Stimulated activated CD4-positive, alpha-beta T cell treated with anti-CD3 and anti-CD28 coated beads, Interleukin-1b, Interleukin-23, amount 100 ng/mL, for 48 hours (primary cell): ENCODE results near the gene ZNF530.

Experiments used
- DNase-seq: peaks from one replicate; pipeline ENCODE4 v3.0.0-alpha.2; 2020

The ZNF530 gene

DNA sequence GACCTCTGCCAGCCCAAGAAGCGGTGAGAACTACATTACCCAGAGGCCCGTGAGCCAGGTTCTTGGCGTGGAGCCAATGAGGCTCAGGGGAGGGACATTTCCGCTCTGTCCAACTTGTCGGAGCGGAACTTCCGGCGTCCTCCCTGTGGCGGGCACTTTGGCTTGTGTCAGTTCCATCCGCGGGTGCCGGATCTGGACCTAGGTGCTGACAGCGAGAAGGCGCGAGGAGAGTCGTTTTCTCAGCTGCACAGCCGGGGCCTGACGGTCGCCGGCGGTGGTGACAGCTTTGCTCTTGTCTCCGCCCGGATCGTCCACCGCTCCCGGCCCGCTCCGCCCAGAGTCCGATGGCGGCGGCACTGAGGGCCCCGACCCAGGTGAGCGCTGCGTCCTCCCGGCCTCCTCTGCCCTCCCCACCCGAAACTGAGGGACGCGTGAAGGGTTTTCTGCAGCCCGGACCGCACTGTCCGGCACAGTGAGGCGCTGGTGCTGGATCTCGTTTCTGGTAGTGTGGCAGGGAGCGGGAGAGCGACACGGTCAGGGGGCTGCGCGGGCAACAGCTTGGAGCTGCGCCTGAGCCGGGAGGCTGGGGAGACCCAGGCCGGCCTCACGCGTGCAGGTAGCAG, at the start of gene ZNF530:
ZNF530 (plus strand) TSS at position 125 of the 623 bp plus-strand sequence. CDS start 4,461 bp downstream, outside the sequence.
- DNase-seq = peak; percentile 90

- no peak for DNase-seq
Measured at GRCh38 chr19:57552432-57552831, 47.3 kb upstream of the ZNF530 start.

GRCh38 chr19:57557659-57558058, 42.0 kb upstream of the ZNF530 start:
- DNase-seq = no peak

GRCh38 chr19:57558525-57558924, 41.2 kb upstream of the ZNF530 start:
- no peak for DNase-seq

DNA sequence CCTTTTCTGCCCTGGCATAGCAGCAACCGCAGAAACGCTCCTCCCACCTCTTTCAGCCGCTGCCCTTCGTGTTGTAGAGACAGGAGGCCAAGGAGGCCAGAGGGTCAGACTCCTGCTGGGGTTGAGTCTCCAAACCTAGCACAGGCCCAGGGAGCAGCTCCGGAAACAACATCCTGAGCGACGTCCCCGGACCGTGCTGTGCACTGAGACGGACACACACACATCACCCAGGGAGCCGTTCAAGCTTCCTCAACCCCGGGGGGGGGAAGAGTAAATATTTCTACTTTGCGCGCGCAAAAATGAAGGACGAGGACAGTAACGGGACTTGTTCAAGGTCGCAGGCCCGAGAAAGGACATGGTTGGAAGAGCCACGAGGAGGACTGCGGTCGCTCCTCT, 40.7 kb upstream of the ZNF530 start:
- peak; percentile 5 for DNase-seq

DNA sequence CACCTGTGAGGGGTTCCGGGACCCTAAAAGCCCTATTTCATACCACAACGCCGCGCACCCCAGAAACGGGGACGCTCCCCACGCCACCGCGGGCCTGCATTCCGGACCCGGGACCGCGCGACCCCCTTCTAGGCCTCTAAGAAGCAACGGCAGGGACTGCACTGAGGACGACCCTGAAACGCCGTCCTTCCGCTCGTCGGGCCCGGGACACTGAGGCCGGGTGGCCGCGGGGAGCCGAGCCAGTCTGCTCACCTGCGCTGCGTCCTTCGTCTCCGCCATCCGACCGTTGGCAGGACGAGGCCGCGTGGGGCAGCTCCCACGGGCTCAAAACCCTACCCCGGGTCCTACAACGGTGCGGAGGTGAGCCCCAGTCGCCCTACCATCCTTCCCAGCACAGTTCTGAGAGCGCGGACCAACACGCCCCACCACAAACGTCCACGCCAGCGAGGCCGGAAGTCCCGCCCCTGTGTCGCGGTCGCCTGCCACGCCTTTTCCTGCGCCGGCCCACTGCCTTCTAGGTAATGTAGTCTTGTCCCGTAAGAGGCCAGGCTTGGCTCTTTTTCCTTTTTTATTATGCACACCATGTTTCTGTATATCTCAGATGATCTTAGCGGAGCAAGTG, 40.2 kb upstream of the ZNF530 start, which contains the start of gene ZNF550:
ZNF550 (minus strand) TSS at position 460 of the 622 bp plus-strand sequence; CDS start at position 279, 181 bp downstream.
- peak; percentile 86 for DNase-seq

DNA sequence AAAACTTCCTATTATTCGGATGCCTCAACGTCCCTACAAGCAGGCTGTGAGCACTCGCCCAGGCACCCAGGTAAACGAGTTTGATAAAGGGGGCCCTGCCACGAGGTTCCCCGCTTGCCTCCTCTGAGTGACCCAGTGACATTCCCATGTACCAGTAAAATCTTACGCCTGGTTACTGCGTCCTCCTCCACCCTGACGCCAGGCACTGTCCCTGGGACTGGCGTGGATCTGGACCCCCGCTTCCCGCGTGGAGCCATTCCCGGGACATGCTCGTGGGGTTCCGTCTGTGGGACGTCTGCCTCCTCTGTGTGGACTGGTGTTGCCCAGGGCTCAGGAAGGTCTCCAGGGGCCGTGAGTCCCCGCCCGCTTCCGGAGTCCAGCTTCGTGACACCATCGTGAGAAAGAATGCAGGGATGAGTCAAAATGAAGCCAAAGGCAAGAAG, 39.6 kb upstream of the ZNF530 start:
- no peak for DNase-seq

DNA sequence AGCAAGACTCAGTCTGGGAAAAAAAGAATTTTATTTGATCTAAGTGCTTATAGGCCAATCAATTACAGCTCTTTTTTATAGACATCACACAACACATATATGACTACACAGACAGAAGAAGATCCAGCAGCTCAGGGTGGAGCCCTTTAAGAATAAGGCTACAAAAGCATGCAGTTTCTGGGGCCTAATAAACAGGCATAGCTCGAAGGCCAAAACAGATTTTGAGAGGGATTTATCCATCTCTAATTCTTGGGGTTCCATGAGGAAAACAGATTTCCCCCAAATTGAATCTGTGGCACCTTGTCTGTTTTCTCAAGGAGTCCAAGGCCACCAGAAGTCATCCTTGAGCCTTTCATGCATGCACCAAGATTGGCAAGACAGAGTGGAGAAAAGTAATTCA, 36.1 kb upstream of the ZNF530 start:
- DNase-seq = no peak

DNA sequence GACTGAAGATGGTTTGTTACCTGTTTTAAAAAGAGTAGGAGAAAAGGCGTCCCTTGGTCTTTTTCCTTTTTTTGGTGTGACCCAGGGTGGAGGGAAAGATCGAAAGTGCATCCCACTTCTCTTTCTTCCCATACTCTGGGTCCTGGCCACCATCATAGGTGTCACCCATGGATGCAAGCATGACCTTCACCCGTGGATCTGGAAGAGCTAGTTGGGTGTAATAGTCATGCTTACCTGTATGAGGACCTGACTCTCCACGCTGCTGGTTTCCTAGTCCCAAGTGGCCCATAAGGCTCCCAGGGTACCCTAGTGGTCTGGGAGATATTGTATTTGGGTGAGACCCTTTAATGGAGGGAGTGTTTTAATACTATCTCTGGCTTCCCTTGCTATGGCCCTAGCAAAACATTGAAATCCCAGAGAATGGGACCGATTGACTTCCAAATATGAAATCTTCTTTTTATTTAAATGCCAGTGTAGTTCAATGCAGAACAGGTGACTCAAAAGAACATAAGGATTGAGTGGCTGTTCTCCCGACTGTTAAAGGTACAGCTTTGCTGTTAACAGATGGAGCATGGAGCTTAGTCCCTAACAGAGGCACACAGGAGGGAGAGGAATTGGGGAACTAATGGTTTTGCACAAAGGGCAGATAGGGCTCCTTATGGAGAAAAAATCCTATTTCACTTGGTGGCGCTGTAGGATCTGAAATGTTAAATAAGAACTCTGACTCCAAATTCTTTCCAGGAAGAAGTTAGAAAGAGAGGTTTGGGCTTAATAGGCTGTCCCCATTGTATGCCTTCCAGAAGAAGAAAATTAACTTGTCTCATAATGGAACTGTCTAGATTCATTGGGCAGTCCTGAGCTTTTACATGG, 33.1 kb upstream of the ZNF530 start:
- no peak for DNase-seq

- no peak for DNase-seq
Measured at GRCh38 chr19:57570707-57571106, 29.0 kb upstream of the ZNF530 start.

DNA sequence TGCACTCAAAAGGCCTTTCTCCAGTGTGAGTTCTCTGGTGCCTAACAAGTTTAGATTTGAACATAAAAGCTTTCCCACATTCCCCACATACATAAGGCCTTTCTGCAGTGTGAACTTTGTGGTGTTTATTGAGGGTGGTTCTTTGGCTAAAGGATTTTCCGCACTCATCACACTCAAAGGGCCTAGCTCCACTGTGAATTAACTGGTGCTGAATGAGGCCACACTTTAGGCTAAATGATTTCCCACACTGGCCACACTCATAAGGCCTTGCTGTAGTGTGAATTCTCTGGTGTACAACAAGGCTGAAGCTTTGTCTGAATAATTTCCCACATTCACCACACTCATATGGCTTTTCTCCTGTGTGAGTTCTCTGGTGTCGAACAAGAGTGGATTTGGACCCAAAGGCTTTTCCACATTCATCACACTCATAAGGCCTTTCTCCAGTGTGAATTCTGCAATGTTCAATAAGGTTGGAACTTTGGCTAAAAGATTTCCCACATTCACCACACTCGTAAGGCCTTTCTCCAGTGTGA, 27.2 kb upstream of the ZNF530 start:
- no peak for DNase-seq

- DNase-seq = no peak
Measured at GRCh38 chr19:57576661-57577060, 23.0 kb upstream of the ZNF530 start.

GRCh38 chr19:57578487-57579205, 21.0 kb upstream of the ZNF530 start, which contains the start of gene ZNF416:
Gene ZNF416 (minus strand): TSS chr19:57578911. CDS start chr19:57578704, 207 bp downstream.
- DNase-seq = peak; percentile 96

DNA sequence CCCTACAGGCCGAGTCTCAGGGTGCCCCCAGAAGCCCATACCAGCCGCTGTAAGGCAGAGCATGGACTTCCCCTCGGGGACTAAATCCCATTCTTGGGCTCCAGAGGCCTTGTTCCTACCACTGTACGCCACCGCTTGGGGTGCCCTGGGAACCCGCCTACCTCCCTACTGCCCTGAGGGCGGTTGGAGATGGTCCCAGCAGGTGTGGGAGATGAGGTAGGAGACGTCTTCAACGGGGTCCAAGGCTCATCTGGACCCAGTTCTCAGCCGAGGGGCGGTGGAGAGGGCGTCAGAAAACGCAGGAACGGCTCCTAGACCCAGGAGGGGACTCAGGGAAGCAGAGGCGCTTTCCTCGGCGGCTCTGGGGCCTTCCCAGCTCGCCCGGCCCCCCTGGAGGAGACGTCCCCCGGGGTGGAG, 16.6 kb upstream of the ZNF530 start:
- DNase-seq = no peak

GRCh38 chr19:57583521-57584416, 15.9 kb upstream of the ZNF530 start, which contains the start of gene ZIK1:
Gene ZIK1 (plus strand): TSS chr19:57584145. CDS start chr19:57584357, 212 bp downstream.
- DNase-seq = peak; percentile 89

DNA sequence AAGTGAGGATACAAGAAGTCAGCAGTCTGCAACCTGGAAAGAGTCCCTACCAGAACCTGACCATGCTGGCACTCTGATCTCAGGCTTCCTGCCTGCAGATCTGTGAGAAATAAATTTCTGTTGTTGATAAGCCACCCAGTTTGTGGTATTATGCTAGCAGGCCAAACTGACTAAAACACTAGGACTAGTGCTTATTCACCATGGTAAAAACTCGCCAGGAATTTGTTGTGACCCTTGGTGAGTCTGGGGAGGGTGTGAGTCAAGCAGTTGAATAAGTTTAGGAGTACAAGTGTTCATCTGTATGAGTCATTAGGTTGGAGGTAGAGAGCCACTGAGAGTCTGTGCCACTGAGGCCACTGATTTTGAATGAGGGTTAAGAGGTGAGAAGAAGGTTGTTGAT, 12.2 kb upstream of the ZNF530 start:
- no peak for DNase-seq

GRCh38 chr19:57599377-57599760, 316 bp upstream of the ZNF530 start:
- no peak for DNase-seq

DNA sequence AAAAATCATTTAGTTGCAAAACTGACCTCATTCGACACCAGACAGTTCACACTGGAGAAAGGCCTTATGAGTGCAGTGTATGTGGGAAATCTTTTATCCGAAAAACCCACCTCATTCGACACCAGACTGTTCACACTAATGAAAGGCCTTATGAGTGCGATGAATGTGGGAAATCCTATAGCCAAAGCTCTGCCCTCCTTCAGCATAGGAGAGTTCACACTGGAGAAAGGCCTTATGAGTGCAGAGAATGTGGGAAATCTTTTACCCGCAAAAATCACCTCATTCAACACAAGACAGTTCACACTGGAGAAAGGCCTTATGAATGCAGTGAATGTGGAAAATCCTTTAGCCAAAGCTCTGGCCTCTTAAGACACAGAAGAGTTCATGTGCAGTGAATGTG, 7.2 kb downstream of the ZNF530 start:
- DNase-seq = no peak

GRCh38 chr19:57611113-57611512, 11.4 kb downstream of the ZNF530 start:
- DNase-seq = no peak

DNA sequence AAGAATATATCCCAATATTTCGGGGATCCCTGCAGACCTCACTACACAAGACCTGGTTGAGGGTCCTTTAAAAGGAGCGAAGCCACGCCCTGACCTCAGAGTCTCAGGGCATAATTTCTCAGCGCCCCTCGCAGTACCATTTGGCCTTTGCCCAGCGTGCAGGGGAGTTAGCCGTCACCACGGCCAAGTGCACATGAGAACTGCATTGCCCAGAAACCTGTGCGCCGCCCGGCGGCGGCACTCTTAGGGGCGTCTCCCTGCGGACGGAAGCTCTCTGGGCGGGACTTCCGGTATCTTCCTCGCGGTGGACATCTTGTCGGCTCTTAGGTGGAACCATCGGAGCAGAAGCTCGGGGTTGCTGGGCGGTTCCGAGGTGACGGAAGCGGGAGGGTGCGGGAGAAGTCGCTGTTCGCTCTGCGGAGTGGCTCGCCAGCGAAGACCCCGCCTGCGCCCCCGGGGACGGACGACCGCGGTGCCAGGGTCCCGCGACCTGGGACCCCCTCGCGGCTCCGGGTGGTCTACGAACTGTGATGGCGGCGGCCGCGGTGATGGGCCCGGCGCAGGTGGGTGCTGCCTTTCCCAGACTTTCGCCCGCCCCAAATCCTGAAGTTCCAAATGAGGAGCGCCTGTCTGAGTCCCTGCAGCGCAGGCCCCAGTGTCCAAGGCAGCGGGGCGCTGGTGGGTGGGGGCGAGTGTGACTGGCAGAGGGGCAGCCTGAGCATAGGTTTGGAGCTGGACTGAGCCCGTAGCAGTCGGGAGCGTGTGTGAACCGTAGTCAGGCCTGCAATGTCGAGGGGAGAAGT, 14.5 kb downstream of the ZNF530 start, which contains the start of gene ZNF134:
ZNF134 (plus strand) TSS at position 302 of the 803 bp plus-strand sequence. CDS start 5,227 bp downstream, outside the sequence.
- DNase-seq = peak; percentile 90
